Liver (tissue), 9 donors: Measurements from ENCODE around the gene SLC18A2. TPM values are rescaled to one million over a fixed set of nuclear protein-coding genes. Genes with fewer than 3 reads are reported as not detected.

Source experiments
- DNase-seq: peaks from one replicate; pipeline ENCODE4 v3.0.0-alpha.2; 2017; ENCODE audit warnings: low spot score
- H3K27ac ChIP-seq, 2 donors: one replicate each; pipeline ENCODE4 v1.7.0; 2013; ENCODE audit warnings: inconsistent platforms in 2 of 2, low read length in 2 of 2, control low read depth in 1 of 2, low read depth in 1 of 2, mild to moderate bottlenecking in 1 of 2
- H3K27me3 ChIP-seq, 4 donors: one replicate each; pipeline versions ENCODE4 v1.6.1 to v1.7.0; 2013; ENCODE audit warnings: low read length in 3 of 4, inconsistent platforms in 1 of 4, mild to moderate bottlenecking in 1 of 4, moderate library complexity in 1 of 4; ENCODE audit not compliant: control insufficient read depth in 4 of 4, insufficient read depth in 4 of 4
- H3K36me3 ChIP-seq, 4 donors: one replicate each; pipeline versions ENCODE4 v1.6.1 to v1.7.0; 2013; ENCODE audit warnings: low read length in 3 of 4, mild to moderate bottlenecking in 3 of 4, low read depth in 1 of 4, moderate library complexity in 1 of 4; ENCODE audit not compliant: control insufficient read depth in 4 of 4, insufficient read depth in 3 of 4
- H3K4me1 ChIP-seq, 4 donors: one replicate each; pipeline versions ENCODE4 v1.6.1 to v1.7.0; 2013; ENCODE audit warnings: low read length in 3 of 4, mild to moderate bottlenecking in 3 of 4, moderate library complexity in 1 of 4; ENCODE audit not compliant: control insufficient read depth in 4 of 4, insufficient read depth in 4 of 4
- H3K4me3 ChIP-seq, 3 donors: one replicate each; pipeline versions ENCODE4 v1.6.1 to v1.7.0; 2013; ENCODE audit warnings: low read length in 3 of 3, control low read depth in 1 of 3, low read depth in 1 of 3, mild to moderate bottlenecking in 1 of 3
- H3K9ac ChIP-seq, 2 donors: one replicate each; pipeline ENCODE4 v1.7.0; 2013; ENCODE audit warnings: low read length in 2 of 2, mild to moderate bottlenecking in 2 of 2, moderate library complexity in 2 of 2, control low read depth in 1 of 2, low read depth in 1 of 2
- H3K9me3 ChIP-seq, 4 donors: one replicate each; pipeline versions ENCODE4 v1.6.1 to v1.7.0; 2013; ENCODE audit warnings: low read length in 3 of 4; ENCODE audit not compliant: control insufficient read depth in 4 of 4
- EGR1 ChIP-seq, 2 donors: IDR thresholded peaks; 2 replicates each; pipeline ENCODE4 v1.6.1; 2016 to 2018; ENCODE audit warnings: antibody characterized with exemption in 2 of 2, low read depth in 2 of 2
- FOXA1 ChIP-seq: IDR thresholded peaks from 2 replicates; pipeline ENCODE4 v1.6.1; 2016; ENCODE audit warnings: antibody characterized with exemption
- FOXA2 ChIP-seq: IDR thresholded peaks from 2 replicates; pipeline ENCODE4 v1.6.1; 2016; ENCODE audit warnings: antibody characterized with exemption
- GABPA ChIP-seq, 2 donors: IDR thresholded peaks in 1 of 2; conservative IDR thresholded peaks in 1 of 2; 2 replicates each; pipeline ENCODE4 v1.6.1; 2016; ENCODE audit warnings: antibody characterized with exemption in 2 of 2, mild to moderate bottlenecking in 1 of 2, moderate library complexity in 1 of 2
- HNF4G ChIP-seq: IDR thresholded peaks from 2 replicates; pipeline ENCODE4 v1.6.1; 2016; ENCODE audit warnings: antibody characterized with exemption
- NR2F2 ChIP-seq: IDR thresholded peaks from 2 replicates; pipeline ENCODE4 v1.6.1; 2016; ENCODE audit warnings: antibody characterized with exemption
- TAF1 ChIP-seq: conservative IDR thresholded peaks from 2 replicates; pipeline ENCODE4 v1.6.1; 2016; ENCODE audit warnings: antibody characterized with exemption, mild to moderate bottlenecking
- YY1 ChIP-seq: IDR thresholded peaks from 2 replicates; pipeline ENCODE4 v1.6.1; 2016; ENCODE audit warnings: antibody characterized with exemption, mild to moderate bottlenecking
- WGBS: extraction: QIAGEN DNeasy Blood & Tissue Kit; methylation state at CpG from one replicate; pipeline ENCODE4 v1.1.7; 2013; 5-methylcytosine and 5-hydroxymethylcytosine counted together
- polyA plus RNA-seq, 2 donors: library from polyadenylated mRNA; stranded (reverse) in 1 of 2; unstranded in 1 of 2; fragments of 200-250 nt in 1 of 2; fragments of >200 nt in 1 of 2; fragmentation: Nextera tagmentation in 1 of 2; extraction: Ambion mirVana in 1 of 2; gene quantifications; one replicate each; pipeline versions ENCODE4 v1.2.1 to v1.2.3, GENCODE V29; 2013 to 2015
- total RNA-seq, 2 donors: library from RNA; depleted of rRNA; stranded (reverse); fragments of >200 nt; gene quantifications; one replicate each; pipeline ENCODE4 v1.2.3, GENCODE V29; 2014
- TF ChIP-seq, protein P1 (sequence below): IDR thresholded peaks from 2 replicates; pipeline ENCODE4 v1.6.1; 2016; ENCODE audit warnings: antibody characterized with exemption
- TF ChIP-seq, protein P2 (sequence below): IDR thresholded peaks from 2 replicates; pipeline ENCODE4 v1.6.1; 2016; ENCODE audit warnings: antibody characterized with exemption
- TF ChIP-seq, protein P3 (sequence below): IDR thresholded peaks from 2 replicates; pipeline ENCODE4 v1.6.1; 2016; ENCODE audit warnings: antibody characterized with exemption
- donor health status: healthy.
- donor health status: healthy.
- donor health status: healthy.
- donor health status: healthy.
- donor health status: healthy.

Gene SLC18A2
- total and polyA plus RNA-seq, 4 donors = 0.92 to 3.7 (median 1.4) TPM

DNA sequence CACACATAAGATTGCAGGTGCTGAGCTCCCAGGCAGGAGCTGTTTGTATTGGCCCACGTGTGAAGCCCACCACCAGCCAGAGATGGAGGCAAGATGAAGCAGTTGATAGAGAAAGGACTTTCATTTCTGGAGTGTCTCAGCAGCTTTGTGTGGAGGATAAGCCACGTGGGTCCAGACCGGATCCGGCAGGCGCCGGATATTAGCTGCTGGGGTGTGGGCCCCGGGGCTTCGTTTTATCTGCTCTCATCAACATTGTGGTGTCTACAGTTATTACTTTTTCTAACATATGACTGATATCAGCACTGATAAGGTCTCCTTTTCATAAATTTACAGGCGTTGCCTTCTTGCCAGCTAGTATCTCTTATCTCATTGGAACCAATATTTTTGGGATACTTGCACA, 25.5 kb downstream of the SLC18A2 start:
- Histone ChIP-seq H3K4me3 (no peak overlapping the region), H3K9ac (no peak overlapping the region), H3K27ac (no peak overlapping the region), H3K9me3 (no peaks in the 10 kb centered on the region), H3K36me3 (no peaks in the 10 kb centered on the region), H3K27me3 (no peaks in the 10 kb centered on the region), H3K4me1 (no peaks in the 10 kb centered on the region)
- no peak for DNase-seq
- 85% methylated on average over 9 of the region's 9 CpGs for WGBS
- TF ChIP-seq FOXA1 = no peak
- TF ChIP-seq, protein P1, sequence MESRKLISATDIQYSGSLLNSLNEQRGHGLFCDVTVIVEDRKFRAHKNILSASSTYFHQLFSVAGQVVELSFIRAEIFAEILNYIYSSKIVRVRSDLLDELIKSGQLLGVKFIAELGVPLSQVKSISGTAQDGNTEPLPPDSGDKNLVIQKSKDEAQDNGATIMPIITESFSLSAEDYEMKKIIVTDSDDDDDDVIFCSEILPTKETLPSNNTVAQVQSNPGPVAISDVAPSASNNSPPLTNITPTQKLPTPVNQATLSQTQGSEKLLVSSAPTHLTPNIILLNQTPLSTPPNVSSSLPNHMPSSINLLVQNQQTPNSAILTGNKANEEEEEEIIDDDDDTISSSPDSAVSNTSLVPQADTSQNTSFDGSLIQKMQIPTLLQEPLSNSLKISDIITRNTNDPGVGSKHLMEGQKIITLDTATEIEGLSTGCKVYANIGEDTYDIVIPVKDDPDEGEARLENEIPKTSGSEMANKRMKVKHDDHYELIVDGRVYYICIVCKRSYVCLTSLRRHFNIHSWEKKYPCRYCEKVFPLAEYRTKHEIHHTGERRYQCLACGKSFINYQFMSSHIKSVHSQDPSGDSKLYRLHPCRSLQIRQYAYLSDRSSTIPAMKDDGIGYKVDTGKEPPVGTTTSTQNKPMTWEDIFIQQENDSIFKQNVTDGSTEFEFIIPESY = no peak

DNA sequence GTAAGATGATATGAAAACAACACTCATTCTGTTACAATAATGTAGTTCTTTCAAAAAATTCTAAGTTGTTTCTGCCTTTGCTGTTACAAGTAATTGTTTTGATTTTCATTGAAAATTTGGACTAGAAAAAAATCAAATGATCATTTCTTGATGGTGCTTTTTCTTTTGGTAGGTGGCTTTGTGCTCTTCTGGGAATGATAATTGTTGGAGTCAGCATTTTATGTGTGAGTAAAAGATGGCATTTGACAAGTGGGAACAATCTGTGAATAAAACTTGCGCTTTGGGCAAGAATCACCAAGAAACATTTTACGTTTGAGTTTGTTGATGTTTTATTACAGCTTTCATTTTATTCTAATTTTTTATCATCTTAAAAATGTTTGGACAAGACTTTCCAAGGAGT, 25.9 kb downstream of the SLC18A2 start:
- Histone ChIP-seq H3K9me3 (no peaks in the 10 kb centered on the region), H3K4me3 (no peak overlapping the region), H3K9ac (no peak overlapping the region), H3K4me1 (no peaks in the 10 kb centered on the region), H3K27me3 (no peaks in the 10 kb centered on the region), H3K27ac (no peak overlapping the region), H3K36me3 (no peaks in the 10 kb centered on the region)
- TF ChIP-seq FOXA1 (no peak), FOXA2 (no peak), YY1 (no peak), NR2F2 (no peak), TAF1 (no peak)
- TF ChIP-seq, protein P2, sequence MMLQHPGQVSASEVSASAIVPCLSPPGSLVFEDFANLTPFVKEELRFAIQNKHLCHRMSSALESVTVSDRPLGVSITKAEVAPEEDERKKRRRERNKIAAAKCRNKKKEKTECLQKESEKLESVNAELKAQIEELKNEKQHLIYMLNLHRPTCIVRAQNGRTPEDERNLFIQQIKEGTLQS = no peak
- 89% methylated on average over 2 of the region's 2 CpGs for WGBS
- DNase-seq = no peak

DNA sequence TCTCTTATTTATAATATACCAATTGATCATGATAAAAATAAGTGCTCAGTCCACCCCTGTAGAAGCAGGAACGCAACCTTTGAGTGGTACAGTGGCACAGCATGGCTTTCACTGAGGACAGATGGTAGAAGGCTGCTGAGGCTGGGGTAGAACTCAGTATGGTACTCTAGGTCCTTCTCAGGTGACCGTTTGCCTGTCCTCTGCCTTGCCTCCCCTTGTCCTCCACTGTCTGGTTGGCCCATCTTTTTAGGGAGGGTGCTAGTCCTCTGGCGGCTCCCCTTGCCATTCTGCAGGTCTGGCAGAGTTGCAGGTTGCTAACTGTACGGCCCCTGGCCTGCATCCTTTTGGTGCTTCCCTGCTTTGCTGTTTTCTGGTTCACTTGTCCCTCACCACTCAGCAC, 27.3 kb downstream of the SLC18A2 start:
- Histone ChIP-seq H3K4me3 (no peak overlapping the region), H3K27ac (no peak overlapping the region), H3K4me1 (no peaks in the 10 kb centered on the region), H3K9me3 (no peaks in the 10 kb centered on the region), H3K27me3 (no peaks in the 10 kb centered on the region), H3K36me3 (no peaks in the 10 kb centered on the region), H3K9ac (no peak overlapping the region)
- WGBS = 95% methylated on average over 4 of the region's 4 CpGs
- TF ChIP-seq, protein P1 = no peak
- no peak for TF ChIP-seq GABPA (IDR thresholded peaks at IDR 0.05 in 1 of 2, conservative IDR thresholded peaks at IDR 0.05 in 1 of 2)
- TF ChIP-seq, protein P3, sequence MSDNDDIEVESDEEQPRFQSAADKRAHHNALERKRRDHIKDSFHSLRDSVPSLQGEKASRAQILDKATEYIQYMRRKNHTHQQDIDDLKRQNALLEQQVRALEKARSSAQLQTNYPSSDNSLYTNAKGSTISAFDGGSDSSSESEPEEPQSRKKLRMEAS = no peak
- no peak for TF ChIP-seq TAF1
- no peak for TF ChIP-seq HNF4G
- no peak for TF ChIP-seq EGR1 (IDR thresholded peaks at IDR 0.05; ENCODE audit: low read depth in 2 of 2)
- DNase-seq = no peak
